Measurements from ENCODE around the gene ZNF502.

ZNF502 gene

GRCh38 chr3:44771424-44772098 is 59.1 kb downstream of the ZNF502 start:
- DNase-seq: no peak

- DNase-seq: no peak
Observed at GRCh38 chr3:44772099-44772442, 59.6 kb downstream of the ZNF502 start.

Measured in NCI-H1092 (cell line).